H1 (cell line): ENCODE data around the gene RPS6KA2. TPM values are rescaled to one million over a fixed set of nuclear protein-coding genes. Genes with fewer than 3 reads are reported as not detected.

ENCODE experiments used
- CTCF ChIA-PET: fragments of 300-600 bp; sonication (Branson Sonifier 250); formaldehyde crosslinking; loops from one replicate; lab custom pipeline; 2021; ENCODE audit not compliant: partially characterized antibody; lab: Charles Lee
- POLR2A ChIA-PET: fragments of 300-600 bp; sonication (Branson Sonifier 250); formaldehyde crosslinking; loops from one replicate; lab custom pipeline; 2021; ENCODE audit warnings: inconsistent platforms; ENCODE audit not compliant: partially characterized antibody; lab: Charles Lee
- DNase-seq, 2 experiments: peaks; one replicate each; pipeline versions ENCODE4 v3.0.0 to v3.0.0-alpha.2; 2010 to 2022; ENCODE audit warnings: low spot score in 2 of 2, low read depth in 1 of 2, mixed read lengths in 1 of 2
- FAIRE-seq: peaks from 2 replicates; lab custom pipeline; 2011; peaks lifted over from hg19 to GRCh38; lab: Jason Lieb, UNC
- H2AFZ ChIP-seq: 2 replicates; pipeline ENCODE4 v1.8.1; 2012; ENCODE audit warnings: low read length, inconsistent platforms
- H2AK5ac ChIP-seq: 2 replicates; pipeline ENCODE4 v1.6.1; 2013; ENCODE audit warnings: low read depth, low read length
- H2BK120ac ChIP-seq: replicated peaks from 2 replicates; pipeline ENCODE3; 2013; ENCODE audit warnings: low read depth, low read length, inconsistent platforms
- H2BK12ac ChIP-seq: 2 replicates; pipeline ENCODE4 v1.6.1; 2013; ENCODE audit warnings: low read depth, low read length
- H2BK15ac ChIP-seq: 2 replicates; pipeline ENCODE4 v1.6.1; 2013; ENCODE audit warnings: low read length
- H2BK20ac ChIP-seq: 2 replicates; pipeline ENCODE4 v1.6.1; 2013; ENCODE audit warnings: low read length
- H2BK5ac ChIP-seq: 2 replicates; pipeline ENCODE4 v1.6.1; 2013; ENCODE audit warnings: low read depth, low read length
- H3K14ac ChIP-seq: 2 replicates; pipeline ENCODE4 v1.6.1; 2013; ENCODE audit warnings: inconsistent platforms; ENCODE audit not compliant: insufficient read length
- H3K18ac ChIP-seq: 2 replicates; pipeline ENCODE4 v1.6.1; 2013; ENCODE audit warnings: low read length; ENCODE audit errors: extremely low read depth
- H3K23ac ChIP-seq: 2 replicates; pipeline ENCODE4 v1.6.1; 2013; ENCODE audit warnings: inconsistent platforms; ENCODE audit not compliant: insufficient read length
- H3K23me2 ChIP-seq: 2 replicates; pipeline ENCODE4 v1.6.1; 2013; ENCODE audit warnings: low read depth, low read length
- H3K27ac ChIP-seq: 2 replicates; pipeline ENCODE4 v1.6.1; 2011; ENCODE audit warnings: low read depth, low read length, inconsistent platforms
- H3K27me3 ChIP-seq, 4 experiments: replicated peaks in 1 of 4; 1 replicate in 1 of 4; 2 replicates in 3 of 4; pipeline versions ENCODE4 v1.6.1 to v1.8.1; 2011 to 2013; ENCODE audit warnings: low read length in 3 of 4, mild to moderate bottlenecking in 3 of 4, inconsistent platforms in 2 of 4, mixed read lengths in 2 of 4, moderate library complexity in 1 of 4; ENCODE audit not compliant: control insufficient read depth in 3 of 4, insufficient read depth in 3 of 4; ENCODE audit errors: extremely low read depth in 1 of 4
- H3K36me3 ChIP-seq, 4 experiments: 2 replicates each; pipeline versions ENCODE4 v1.6.1 to v1.8.1; 2011 to 2013; ENCODE audit warnings: mild to moderate bottlenecking in 4 of 4, low read length in 3 of 4, moderate library complexity in 2 of 4, control low read depth in 1 of 4, inconsistent platforms in 1 of 4; ENCODE audit not compliant: insufficient read depth in 4 of 4, control insufficient read depth in 2 of 4
- H3K4ac ChIP-seq: replicated peaks from 2 replicates; pipeline ENCODE3; 2013; ENCODE audit warnings: low read length, low read depth, mixed read lengths, inconsistent platforms; ENCODE audit not compliant: insufficient read length
- H3K4me1 ChIP-seq, 4 experiments: replicated peaks in 1 of 4; 1 replicate in 1 of 4; 2 replicates in 3 of 4; pipeline versions ENCODE4 v1.6.1 to v1.8.1; 2011 to 2013; ENCODE audit warnings: low read length in 3 of 4, inconsistent platforms in 2 of 4, mixed read lengths in 1 of 4; ENCODE audit not compliant: insufficient read depth in 4 of 4, control insufficient read depth in 3 of 4
- H3K4me2 ChIP-seq, 2 experiments: 2 replicates each; pipeline versions ENCODE4 v1.6.1 to v1.8.1; 2011 to 2013; ENCODE audit warnings: low read depth in 2 of 2, low read length in 2 of 2, control low read depth in 1 of 2, inconsistent platforms in 1 of 2, mild to moderate bottlenecking in 1 of 2; ENCODE audit not compliant: insufficient read depth in 1 of 2
- H3K4me3 ChIP-seq, 4 experiments: fragments of 200-600, 300-600 bp in 1 of 4; sonication (generic), shearing (Covaris generic), sonication (Bioruptor Twin) in 1 of 4; 2 replicates each; pipeline versions ENCODE4 v1.5.1 to v1.8.1; 2011 to 2016; ENCODE audit warnings: low read length in 4 of 4, low read depth in 3 of 4, control low read depth in 2 of 4, inconsistent platforms in 2 of 4, mild to moderate bottlenecking in 2 of 4, mixed read lengths in 1 of 4, moderate library complexity in 1 of 4; ENCODE audit not compliant: insufficient read depth in 2 of 4; ENCODE audit errors: extremely low read depth in 1 of 4
- H3K56ac ChIP-seq: replicated peaks from 2 replicates; pipeline ENCODE3; 2013; ENCODE audit warnings: low read depth, mild to moderate bottlenecking, mixed read lengths, low read length, inconsistent platforms; ENCODE audit not compliant: insufficient read length
- H3K79me1 ChIP-seq: 2 replicates; pipeline ENCODE4 v1.6.1; 2013; ENCODE audit warnings: low read depth, low read length, control low read depth
- H3K79me2 ChIP-seq, 2 experiments: 2 replicates each; pipeline versions ENCODE4 v1.6.1 to v1.8.1; 2012 to 2013; ENCODE audit warnings: low read length in 2 of 2, mild to moderate bottlenecking in 2 of 2, inconsistent platforms in 1 of 2; ENCODE audit not compliant: insufficient read depth in 2 of 2, control insufficient read depth in 1 of 2
- H3K9ac ChIP-seq, 4 experiments: replicated peaks in 1 of 4; 1 replicate in 1 of 4; 2 replicates in 3 of 4; pipeline versions ENCODE4 v1.6.1 to v1.8.1; 2011 to 2013; ENCODE audit warnings: low read depth in 3 of 4, low read length in 3 of 4, control low read depth in 2 of 4, mild to moderate bottlenecking in 2 of 4, moderate library complexity in 2 of 4, inconsistent platforms in 1 of 4; ENCODE audit errors: extremely low read depth in 1 of 4
- H3K9me3 ChIP-seq, 2 experiments: 2 replicates each; pipeline versions ENCODE4 v1.6.1 to v1.8.1; 2012 to 2013; ENCODE audit warnings: mild to moderate bottlenecking in 2 of 2, moderate library complexity in 2 of 2, control low read depth in 1 of 2, inconsistent platforms in 1 of 2, low read depth in 1 of 2, low read length in 1 of 2, mixed read lengths in 1 of 2; ENCODE audit not compliant: insufficient read depth in 2 of 2
- H4K20me1 ChIP-seq, 2 experiments: replicated peaks in 1 of 2; 2 replicates each; pipeline versions ENCODE3 to v1.8.1; 2011 to 2013; ENCODE audit warnings: inconsistent platforms in 2 of 2, low read length in 2 of 2, mild to moderate bottlenecking in 1 of 2; ENCODE audit not compliant: insufficient read depth in 2 of 2, control insufficient read depth in 1 of 2
- H4K5ac ChIP-seq: 2 replicates; pipeline ENCODE4 v1.6.1; 2013; ENCODE audit warnings: low read length, low read depth, mixed read lengths, inconsistent platforms; ENCODE audit not compliant: insufficient read length
- H4K8ac ChIP-seq: 2 replicates; pipeline ENCODE4 v1.8.0; 2013; ENCODE audit warnings: mild to moderate bottlenecking, moderate library complexity, low read length, inconsistent platforms; ENCODE audit not compliant: insufficient read depth; ENCODE audit errors: extremely low read depth
- H4K91ac ChIP-seq: replicated peaks from 2 replicates; pipeline ENCODE3; 2013; ENCODE audit warnings: low read length, mixed read lengths, inconsistent platforms; ENCODE audit not compliant: insufficient read length
- EGR1 ChIP-seq: IDR thresholded peaks from 2 replicates; pipeline ENCODE4 v1.6.1; 2011; ENCODE audit warnings: low read depth, low read length, borderline replicate concordance
- EZH2 ChIP-seq: fragments of 200-600 bp; sonication (generic); IDR thresholded peaks from 2 replicates; pipeline ENCODE4 v1.7.1; 2012; ENCODE audit warnings: low read depth, mild to moderate bottlenecking, moderate library complexity, low read length, inconsistent platforms; ENCODE audit not compliant: severe bottlenecking
- PHF8 ChIP-seq: fragments of 200-600 bp; sonication (generic); conservative IDR thresholded peaks from 2 replicates; pipeline ENCODE4 v1.7.1; 2012; ENCODE audit warnings: low read depth, mild to moderate bottlenecking, inconsistent platforms, low read length, moderate library complexity
- RNF2 ChIP-seq: fragments of 200-900, 300-1000 bp; sonication (generic); IDR thresholded peaks from 2 replicates; pipeline ENCODE4 v1.7.1; 2016; ENCODE audit warnings: borderline replicate concordance, low read depth, mild to moderate bottlenecking, antibody characterized with exemption, low read length; ENCODE audit not compliant: poor library complexity, severe bottlenecking; ENCODE audit errors: missing control alignments
- SAP30 ChIP-seq: fragments of 300-600 bp; sonication (generic); IDR thresholded peaks from 2 replicates; pipeline ENCODE4 v1.7.1; 2012; ENCODE audit warnings: low read length, moderate library complexity, mild to moderate bottlenecking, inconsistent platforms; ENCODE audit not compliant: insufficient read depth, insufficient replicate concordance
- SP2 ChIP-seq: IDR thresholded peaks from 2 replicates; pipeline ENCODE4 v1.6.1; 2012; ENCODE audit warnings: mild to moderate bottlenecking, low read length, inconsistent platforms
- SRF ChIP-seq: IDR thresholded peaks from 2 replicates; pipeline ENCODE4 v1.6.1; 2011; ENCODE audit warnings: mild to moderate bottlenecking, low read depth, low read length, moderate library complexity
- SUZ12 ChIP-seq: fragments of 200-600 bp; sonication (generic); IDR thresholded peaks from 2 replicates; pipeline ENCODE4 v1.6.1; 2012; ENCODE audit warnings: mild to moderate bottlenecking, inconsistent platforms, low read length, moderate library complexity, mixed read lengths
- WGBS, 2 experiments: shearing (Covaris generic) in 1 of 2; methylation state at CpG; one replicate each; pipeline versions ENCODE4 v1.1.6 to v1.1.7; 2013 to 2015; ENCODE audit warnings: low lambda C conversion rate in 2 of 2, mixed read lengths in 2 of 2, inconsistent platforms in 1 of 2, low coverage in 1 of 2, missing lambda C conversion rate in 1 of 2; ENCODE audit not compliant: insufficient replicate concordance in 2 of 2, insufficient coverage in 1 of 2, insufficient read length in 1 of 2; ENCODE audit errors: extremely low coverage in 1 of 2, missing lambda C conversion rate in 1 of 2; 5-methylcytosine and 5-hydroxymethylcytosine counted together
- polyA plus RNA-seq, 7 experiments: library from polyadenylated mRNA; depleted of rRNA in 3 of 7; stranded (reverse) in 5 of 7; unstranded in 2 of 7; fragments of >200 nt in 5 of 7; fragments of 200-250 nt in 2 of 7; gene quantifications; 1 replicate in 5 of 7; 2 replicates in 1 of 7; 4 replicates in 1 of 7; pipeline versions ENCODE4 v1.2.1 to v1.2.3, GENCODE V29; 2011 to 2013; ENCODE audit warnings: missing spikeins in 2 of 7, mixed read lengths in 2 of 7
- total RNA-seq: library from RNA; stranded (reverse); fragmentation: NEBNext Ultra II Directional; extraction: Animal tissue kit (Norgen Biotek cat#: 25700); gene quantifications from 2 replicates; pipeline ENCODE4 v1.2.1, GENCODE V29; 2021
- TF ChIP-seq, protein P1 (sequence below): IDR thresholded peaks from 2 replicates; pipeline ENCODE4 v1.6.1; 2012; ENCODE audit warnings: low read length, inconsistent platforms

The RPS6KA2 gene
- total and polyA plus RNA-seq, 2 of the 8 experiments (the other 6 are each of a cell fraction or from before 2014, with no cell fraction given) = 8.8 to 25.7 TPM

- peaks cover 2 to 9% (median 5%) of the 10 kb centered on the region in 4 experiments; a peak in 3 of 7 replicates for H3K4me1 ChIP-seq
- H3K14ac ChIP-seq = no peak overlapping the region
- no peak overlapping the region for H3K4ac ChIP-seq
- FAIRE-seq = no peak
- no peak overlapping the region for H3K18ac ChIP-seq
- H3K4me2 ChIP-seq = no peak overlapping the region
- POLR2A ChIA-PET = interaction anchor here (0.6 to 1.7 kb wide), 4 partner anchors 10 to 124 kb away, joined by 3 to 5 read pairs (median 4); partner anchors contain the start of gene RPS6KA2
- no peak overlapping the region for H2AK5ac ChIP-seq
- H2BK20ac ChIP-seq = no peak overlapping the region
- H3K4me3 ChIP-seq = no peak overlapping the region
- H3K27me3 ChIP-seq = no peaks in the 10 kb centered on the region
- 83% methylated on average over 8 of the region's 8 CpGs; no CpG with 5 or more reads in 1 of the 2 experiments for WGBS, 2 experiments
- H3K36me3 ChIP-seq = no peaks in the 10 kb centered on the region
- no peaks in the 10 kb centered on the region for H3K23me2 ChIP-seq
- H2AFZ ChIP-seq = no peak overlapping the region
- peaks cover 3 to 20% of the 10 kb centered on the region in 2 experiments; a peak in 2 of 4 replicates for H3K79me2 ChIP-seq
- DNase-seq = no peak
- H4K5ac ChIP-seq = no peak overlapping the region
- CTCF ChIA-PET = interaction anchor here (0.8 to 1.6 kb wide), 3 partner anchors 14 to 32 kb away, joined by 3 to 5 read pairs (median 4); no protein-coding TSS in a partner anchor
- no peak overlapping the region for H3K27ac ChIP-seq
- no peak overlapping the region for H3K56ac ChIP-seq
- H2BK5ac ChIP-seq = no peak overlapping the region
- no peak overlapping the region for H2BK12ac ChIP-seq
- peaks cover 2 to 7% of the 10 kb centered on the region in 2 experiments for H4K20me1 ChIP-seq
- no peak overlapping the region for H3K9ac ChIP-seq
- H3K23ac ChIP-seq = no peak overlapping the region
- no peak overlapping the region for H4K8ac ChIP-seq
- H2BK15ac ChIP-seq = no peak overlapping the region
- H2BK120ac ChIP-seq = no peak overlapping the region
- H3K79me1 ChIP-seq = peaks cover 3% of the 10 kb centered on the region
- H3K9me3 ChIP-seq = no peaks in the 10 kb centered on the region
- no peak overlapping the region for H4K91ac ChIP-seq
- no peak for TF ChIP-seq EGR1
- TF ChIP-seq RNF2 = no peak
- TF ChIP-seq PHF8 = no peak
- no peak for TF ChIP-seq SP2
- no peak for TF ChIP-seq SAP30
- no peak for TF ChIP-seq SRF
- TF ChIP-seq EZH2 = no peak
- TF ChIP-seq, protein P1, sequence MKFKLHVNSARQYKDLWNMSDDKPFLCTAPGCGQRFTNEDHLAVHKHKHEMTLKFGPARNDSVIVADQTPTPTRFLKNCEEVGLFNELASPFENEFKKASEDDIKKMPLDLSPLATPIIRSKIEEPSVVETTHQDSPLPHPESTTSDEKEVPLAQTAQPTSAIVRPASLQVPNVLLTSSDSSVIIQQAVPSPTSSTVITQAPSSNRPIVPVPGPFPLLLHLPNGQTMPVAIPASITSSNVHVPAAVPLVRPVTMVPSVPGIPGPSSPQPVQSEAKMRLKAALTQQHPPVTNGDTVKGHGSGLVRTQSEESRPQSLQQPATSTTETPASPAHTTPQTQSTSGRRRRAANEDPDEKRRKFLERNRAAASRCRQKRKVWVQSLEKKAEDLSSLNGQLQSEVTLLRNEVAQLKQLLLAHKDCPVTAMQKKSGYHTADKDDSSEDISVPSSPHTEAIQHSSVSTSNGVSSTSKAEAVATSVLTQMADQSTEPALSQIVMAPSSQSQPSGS = no peak
- TF ChIP-seq SUZ12 = no peak
Observed at GRCh38 chr6:166589786-166590574, 37.1 kb downstream of the RPS6KA2 start.
